Stomach (tissue), 4 donors: Measurements from ENCODE around the gene PDIA6.

Experiments
- POLR2AphosphoS5 ChIP-seq, 3 donors: sonication (generic); formaldehyde crosslinking; IDR thresholded peaks; one replicate each; pipeline ENCODE4 v1.6.1; 2016; ENCODE audit warnings: antibody characterized with exemption in 3 of 3
- TF ChIP-seq, protein P1 (sequence below), 7 experiments: fragments of 450-650 bp in 4 of 7; fragments of 200-600 bp in 3 of 7; sonication (generic) in 3 of 7; IDR thresholded peaks; one replicate each; pipeline ENCODE4 v1.5.1; 2016 to 2019; ENCODE audit warnings: antibody characterized with exemption in 7 of 7, control low read depth in 2 of 7, mild to moderate bottlenecking in 1 of 7

DNA sequence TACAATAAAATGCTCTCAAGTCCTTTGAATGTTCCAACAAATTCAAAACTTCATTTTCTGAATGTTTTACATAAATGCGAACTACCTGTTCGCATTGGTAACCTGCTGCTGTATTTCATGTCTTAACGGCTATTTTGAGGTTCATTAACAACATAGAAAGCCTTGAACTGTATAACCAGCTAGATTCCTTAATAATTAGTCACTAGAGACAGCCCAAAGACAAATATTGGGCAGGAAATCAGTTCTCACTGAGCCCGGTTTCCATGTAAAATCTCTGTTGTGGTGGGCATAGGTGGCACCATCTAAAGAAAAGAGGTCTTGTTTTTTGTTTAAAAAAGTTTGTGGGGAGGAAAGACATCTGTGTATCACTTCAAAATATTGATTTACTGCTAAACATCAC is 29.2 kb downstream of the PDIA6 start:
- no peak for TF ChIP-seq POLR2AphosphoS5 (IDR thresholded peaks at IDR 0.05)
- TF ChIP-seq, protein P1, sequence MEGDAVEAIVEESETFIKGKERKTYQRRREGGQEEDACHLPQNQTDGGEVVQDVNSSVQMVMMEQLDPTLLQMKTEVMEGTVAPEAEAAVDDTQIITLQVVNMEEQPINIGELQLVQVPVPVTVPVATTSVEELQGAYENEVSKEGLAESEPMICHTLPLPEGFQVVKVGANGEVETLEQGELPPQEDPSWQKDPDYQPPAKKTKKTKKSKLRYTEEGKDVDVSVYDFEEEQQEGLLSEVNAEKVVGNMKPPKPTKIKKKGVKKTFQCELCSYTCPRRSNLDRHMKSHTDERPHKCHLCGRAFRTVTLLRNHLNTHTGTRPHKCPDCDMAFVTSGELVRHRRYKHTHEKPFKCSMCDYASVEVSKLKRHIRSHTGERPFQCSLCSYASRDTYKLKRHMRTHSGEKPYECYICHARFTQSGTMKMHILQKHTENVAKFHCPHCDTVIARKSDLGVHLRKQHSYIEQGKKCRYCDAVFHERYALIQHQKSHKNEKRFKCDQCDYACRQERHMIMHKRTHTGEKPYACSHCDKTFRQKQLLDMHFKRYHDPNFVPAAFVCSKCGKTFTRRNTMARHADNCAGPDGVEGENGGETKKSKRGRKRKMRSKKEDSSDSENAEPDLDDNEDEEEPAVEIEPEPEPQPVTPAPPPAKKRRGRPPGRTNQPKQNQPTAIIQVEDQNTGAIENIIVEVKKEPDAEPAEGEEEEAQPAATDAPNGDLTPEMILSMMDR (IDR thresholded peaks at IDR 0.05) = no peak
